ENCODE data around the gene GK.
"Not testable (repeated sequence)": the region's sequence is repeated elsewhere in the genome, so short reads cannot be mapped to it uniquely, and the experiment has no call there.

DNA sequence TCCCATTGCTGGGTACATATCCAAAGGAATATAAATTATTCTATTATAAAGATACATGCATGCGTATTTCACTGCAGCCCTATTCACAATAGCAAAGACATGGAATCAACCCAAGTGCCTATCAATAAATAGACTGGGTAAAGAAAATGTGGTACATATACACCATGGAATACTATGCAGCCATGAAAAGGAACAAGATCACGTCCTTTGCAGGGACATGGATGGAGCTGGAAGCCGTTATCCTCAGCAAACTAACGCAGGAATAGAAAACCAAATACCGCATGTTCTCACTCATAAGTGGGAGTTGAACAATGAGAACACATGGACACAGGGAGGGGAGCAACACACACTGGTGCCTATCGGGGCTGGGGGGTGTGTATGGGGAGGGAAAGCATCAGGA, 19.2 kb upstream of the GK start:
- TF ChIP-seq, protein P1, sequence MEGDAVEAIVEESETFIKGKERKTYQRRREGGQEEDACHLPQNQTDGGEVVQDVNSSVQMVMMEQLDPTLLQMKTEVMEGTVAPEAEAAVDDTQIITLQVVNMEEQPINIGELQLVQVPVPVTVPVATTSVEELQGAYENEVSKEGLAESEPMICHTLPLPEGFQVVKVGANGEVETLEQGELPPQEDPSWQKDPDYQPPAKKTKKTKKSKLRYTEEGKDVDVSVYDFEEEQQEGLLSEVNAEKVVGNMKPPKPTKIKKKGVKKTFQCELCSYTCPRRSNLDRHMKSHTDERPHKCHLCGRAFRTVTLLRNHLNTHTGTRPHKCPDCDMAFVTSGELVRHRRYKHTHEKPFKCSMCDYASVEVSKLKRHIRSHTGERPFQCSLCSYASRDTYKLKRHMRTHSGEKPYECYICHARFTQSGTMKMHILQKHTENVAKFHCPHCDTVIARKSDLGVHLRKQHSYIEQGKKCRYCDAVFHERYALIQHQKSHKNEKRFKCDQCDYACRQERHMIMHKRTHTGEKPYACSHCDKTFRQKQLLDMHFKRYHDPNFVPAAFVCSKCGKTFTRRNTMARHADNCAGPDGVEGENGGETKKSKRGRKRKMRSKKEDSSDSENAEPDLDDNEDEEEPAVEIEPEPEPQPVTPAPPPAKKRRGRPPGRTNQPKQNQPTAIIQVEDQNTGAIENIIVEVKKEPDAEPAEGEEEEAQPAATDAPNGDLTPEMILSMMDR (conservative IDR thresholded peaks at IDR 0.05 in 1 of 2, IDR thresholded peaks at IDR 0.05 in 1 of 2; ENCODE audit: extremely low read depth in 1 of 2, insufficient read depth in 1 of 2, low read depth in 1 of 2, low read length in 2 of 2): not testable (repeated sequence)
- TF ChIP-seq EZH2 (IDR thresholded peaks at IDR 0.05; ENCODE audit: borderline replicate concordance, low read length): not testable (repeated sequence)

All from mammary epithelial cell (primary cell).